Natural killer cell (primary cell): ENCODE measurements around the gene ZNF778. TPM values are rescaled to one million over a fixed set of nuclear protein-coding genes. Genes with fewer than 3 reads are reported as not detected.
"Not testable (repeated sequence)": the region's sequence is repeated elsewhere in the genome, so short reads cannot be mapped to it uniquely, and the experiment has no call there.

Source experiments
- ATAC-seq, 3 donors: fragments of 150-1000 bp in 2 of 3; fragments of 200-7000 bp in 1 of 3; cut with Tn5 transposase; 1 replicate in 1 of 3; 2 replicates in 2 of 3; pipeline ENCODE4 v1.10.0; 2021; ENCODE audit warnings: mild to moderate bottlenecking in 2 of 3, moderate library complexity in 2 of 3
- DNase-seq, 2 donors: peaks; one replicate each; pipeline versions ENCODE4 v3.0.0 to v3.0.0-alpha.2; 2013 to 2021; ENCODE audit warnings: mixed read lengths in 1 of 2
- H3K27ac ChIP-seq: one replicate; pipeline ENCODE4 v1.5.1; 2013; ENCODE audit warnings: mild to moderate bottlenecking, low read length
- H3K27me3 ChIP-seq: one replicate; pipeline ENCODE4 v1.6.1; 2013; ENCODE audit warnings: low read length; ENCODE audit not compliant: control insufficient read depth, insufficient read depth
- H3K36me3 ChIP-seq: one replicate; pipeline ENCODE4 v1.6.1; 2013; ENCODE audit warnings: low read length; ENCODE audit not compliant: control insufficient read depth, insufficient read depth
- H3K4me1 ChIP-seq: one replicate; pipeline ENCODE4 v1.6.1; 2013; ENCODE audit warnings: low read length; ENCODE audit not compliant: control insufficient read depth, insufficient read depth
- H3K4me3 ChIP-seq: one replicate; pipeline ENCODE4 v1.5.1; 2013; ENCODE audit warnings: low read length
- H3K9me3 ChIP-seq: one replicate; pipeline ENCODE4 v1.6.1; 2013; ENCODE audit warnings: low read length; ENCODE audit not compliant: control insufficient read depth, insufficient read depth
- H3K27ac Mint-ChIP-seq, 2 donors: one replicate each; pipeline ENCODE4 v1.8.0; 2022; ENCODE audit warnings: mild to moderate bottlenecking in 2 of 2, mixed read lengths in 2 of 2, moderate library complexity in 1 of 2
- H3K27me3 Mint-ChIP-seq, 2 donors: one replicate each; pipeline ENCODE4 v1.8.0; 2022; ENCODE audit warnings: low read depth in 2 of 2, mixed read lengths in 2 of 2
- H3K36me3 Mint-ChIP-seq: one replicate; pipeline ENCODE4 v1.8.0; 2022; ENCODE audit warnings: mixed read lengths
- H3K4me1 Mint-ChIP-seq, 2 donors: one replicate each; pipeline ENCODE4 v1.8.0; 2022; ENCODE audit warnings: mixed read lengths in 2 of 2
- H3K4me3 Mint-ChIP-seq: one replicate; pipeline ENCODE4 v1.8.0; 2022; ENCODE audit warnings: mild to moderate bottlenecking, moderate library complexity, mixed read lengths
- H3K9me3 Mint-ChIP-seq, 2 donors: one replicate each; pipeline ENCODE4 v1.8.0; 2022; ENCODE audit warnings: mixed read lengths in 2 of 2
- CTCF ChIP-seq: fragments of 200-600 bp; IDR thresholded peaks from one replicate; pipeline ENCODE4 v1.8.0; 2022; ENCODE audit warnings: antibody characterized with exemption
- WGBS: methylation state at CpG from one replicate; pipeline ENCODE4 v1.1.7; 2013; ENCODE audit warnings: missing lambda C conversion rate; ENCODE audit not compliant: insufficient coverage; 5-methylcytosine and 5-hydroxymethylcytosine counted together
- intact Hi-C: fragments of 100-400 bp; cut with micrococcal nuclease; formaldehyde crosslinking; loops from one replicate; pipeline ENCODE4 v1.14.2; 2022
- total RNA-seq, 4 donors: library from RNA; stranded (reverse); fragments of 120-200 nt in 1 of 4; gene quantifications; one replicate each; pipeline versions ENCODE4 v1.2.3 to v1.2.4, GENCODE V29; 2013 to 2022

The ZNF778 gene
- total RNA-seq, 3 donors from 2014 or later (not counting 1 experiment from before 2014, with no cell fraction given), result 7.0 to 14.1 (median 11.8) TPM

GRCh38 chr16:89257757-89258465 is 40.4 kb downstream of the ZNF778 start:
- Mint-ChIP-seq H3K4me1 (peaks cover 8 to 18% of the 10 kb centered on the region in 2 donors), H3K9me3 (no peaks in the 10 kb centered on the region), H3K27ac (peak overlapping the region in 1 of 2 donors; percentile 89), H3K4me3 (peak overlapping the region; percentile 65), H3K36me3 (no peaks in the 10 kb centered on the region), H3K27me3 (peaks cover 8 to 21% of the 10 kb centered on the region in 2 donors)
- intact Hi-C loops, result no loop called here
- peaks cover 14% of the 10 kb centered on the region for H3K4me1 ChIP-seq
- DNase-seq (no peak), ATAC-seq (no peak)
- WGBS, result 84% methylated on average over 15 of the region's 18 CpGs
- H3K36me3 ChIP-seq, result no peaks in the 10 kb centered on the region
- no peaks in the 10 kb centered on the region for H3K9me3 ChIP-seq
- H3K4me3 ChIP-seq, result no peak overlapping the region
- no peak overlapping the region for H3K27ac ChIP-seq
- peaks cover 22% of the 10 kb centered on the region for H3K27me3 ChIP-seq
- no peak for TF ChIP-seq CTCF

GRCh38 chr16:89259901-89260300 is 42.4 kb downstream of the ZNF778 start:
- H3K4me3 ChIP-seq, DNase-seq, H3K9me3 Mint-ChIP-seq, ATAC-seq, H3K4me3 Mint-ChIP-seq, H3K9me3 ChIP-seq, H3K36me3 Mint-ChIP-seq, H3K27ac Mint-ChIP-seq, H3K27ac ChIP-seq, intact Hi-C loops, H3K36me3 ChIP-seq: not testable (repeated sequence)
- Histone ChIP-seq H3K27me3 (peaks cover 22% of the 10 kb centered on the region), H3K4me1 (peaks cover 14% of the 10 kb centered on the region)
- peaks cover 8 to 21% of the 10 kb centered on the region in 2 donors for H3K27me3 Mint-ChIP-seq
- WGBS, result 94% methylated on average over 13 of the region's 13 CpGs
- H3K4me1 Mint-ChIP-seq, result peaks cover 8 to 18% of the 10 kb centered on the region in 2 donors

DNA sequence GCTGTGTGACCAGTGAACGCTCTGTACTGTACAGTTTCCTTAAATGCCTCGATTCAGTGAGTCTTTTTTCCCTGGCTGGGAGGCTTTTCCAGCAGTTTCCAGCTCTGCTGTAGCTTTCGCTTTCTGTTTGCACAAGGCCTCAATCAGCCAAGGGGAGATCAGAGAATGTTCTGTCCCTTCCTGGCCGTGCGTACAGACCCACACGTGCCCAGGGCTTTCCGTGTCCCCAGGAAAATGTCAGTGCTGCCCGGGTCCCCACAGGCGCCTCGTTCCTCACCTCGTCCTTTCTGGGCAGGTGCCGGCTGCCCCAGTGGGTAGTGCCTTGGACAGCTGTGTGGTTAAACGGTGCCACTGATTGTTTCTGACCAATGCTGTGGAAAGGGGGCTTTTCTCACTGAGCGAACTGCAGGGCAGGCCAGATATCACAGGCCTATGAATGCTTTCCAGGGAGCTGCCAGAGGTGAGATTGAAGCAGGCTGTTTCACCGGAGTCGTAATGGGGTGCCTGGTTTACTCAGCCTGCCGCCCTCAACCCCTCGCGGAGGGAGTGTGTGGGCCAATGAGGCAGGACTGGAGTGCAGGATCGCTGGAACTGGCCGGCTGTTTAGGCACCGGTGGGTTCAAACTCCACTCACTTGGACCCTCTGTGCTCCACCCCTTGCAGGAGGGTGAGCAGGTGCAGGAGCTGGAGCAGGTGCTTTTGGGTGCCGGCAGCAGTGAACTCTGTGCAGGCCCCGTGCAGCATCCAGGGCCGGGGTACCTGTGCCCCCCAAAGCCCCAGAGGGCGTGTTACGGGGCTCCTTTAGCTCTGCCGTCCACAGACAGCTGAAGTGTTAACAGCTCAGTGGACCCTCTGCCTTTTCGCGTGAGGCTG is 44.4 kb downstream of the ZNF778 start:
- Histone ChIP-seq H3K9me3 (no peaks in the 10 kb centered on the region), H3K27ac (no peak overlapping the region), H3K4me1 (peaks cover 8% of the 10 kb centered on the region), H3K36me3 (peaks cover 6% of the 10 kb centered on the region), H3K27me3 (peaks cover 12% of the 10 kb centered on the region), H3K4me3 (no peak overlapping the region)
- H3K36me3 Mint-ChIP-seq, result no peaks in the 10 kb centered on the region
- H3K4me3 Mint-ChIP-seq, result no peak overlapping the region
- no peak for DNase-seq
- no peak overlapping the region for H3K27ac Mint-ChIP-seq
- peaks cover 8 to 16% of the 10 kb centered on the region in 2 donors for H3K27me3 Mint-ChIP-seq
- H3K9me3 Mint-ChIP-seq, result no peaks in the 10 kb centered on the region
- WGBS, result 91% methylated on average over 30 of the region's 30 CpGs
- peaks cover 8 to 12% of the 10 kb centered on the region in 2 donors for H3K4me1 Mint-ChIP-seq
- TF ChIP-seq CTCF, result no peak
- ATAC-seq, result no peak
- intact Hi-C loops, result no loop called here
